ENCODE measurements around the gene OSBPL3.

Gene OSBPL3

DNA sequence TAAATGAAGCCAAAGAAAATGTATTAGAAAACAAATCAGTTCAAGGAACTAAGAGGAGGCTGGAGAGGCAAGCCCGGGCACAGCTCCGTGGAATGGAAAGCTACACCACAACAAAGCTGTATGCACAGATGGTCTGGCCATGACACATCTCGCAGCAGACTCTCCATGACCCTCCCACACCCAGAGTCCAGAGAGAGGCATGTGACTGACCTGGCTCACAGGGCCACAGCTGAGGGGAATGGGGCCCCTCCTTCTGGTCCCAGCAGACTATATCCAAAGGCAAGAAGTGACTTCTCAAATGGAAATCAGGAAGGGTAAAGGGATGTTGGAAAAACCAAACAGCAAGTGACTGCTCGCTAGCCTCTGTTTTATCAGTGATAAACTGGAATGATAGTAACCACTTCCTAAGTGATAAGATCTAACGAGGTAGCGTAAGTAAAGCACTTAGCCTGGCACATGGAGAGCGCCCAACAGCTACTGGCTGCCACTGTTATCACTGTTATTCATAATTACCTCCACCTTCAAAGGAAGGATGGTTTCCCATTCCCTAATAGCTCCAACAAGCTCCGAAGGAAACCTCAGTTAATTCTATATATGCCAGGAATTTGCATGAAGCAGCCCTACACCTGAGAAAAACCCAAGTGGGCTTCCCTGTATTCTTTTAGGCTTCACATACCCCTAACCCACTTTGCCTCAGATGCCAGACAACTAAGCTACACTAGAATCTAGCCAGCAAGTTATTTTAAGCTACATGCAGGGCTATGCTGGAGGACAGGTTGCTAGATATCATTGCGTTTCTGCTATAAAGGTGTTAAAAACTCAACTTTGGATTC lies 8.4 kb downstream of the OSBPL3 start:
- no peak for DNase-seq (ENCODE audit: low spot score)
- TF ChIP-seq, protein P1, sequence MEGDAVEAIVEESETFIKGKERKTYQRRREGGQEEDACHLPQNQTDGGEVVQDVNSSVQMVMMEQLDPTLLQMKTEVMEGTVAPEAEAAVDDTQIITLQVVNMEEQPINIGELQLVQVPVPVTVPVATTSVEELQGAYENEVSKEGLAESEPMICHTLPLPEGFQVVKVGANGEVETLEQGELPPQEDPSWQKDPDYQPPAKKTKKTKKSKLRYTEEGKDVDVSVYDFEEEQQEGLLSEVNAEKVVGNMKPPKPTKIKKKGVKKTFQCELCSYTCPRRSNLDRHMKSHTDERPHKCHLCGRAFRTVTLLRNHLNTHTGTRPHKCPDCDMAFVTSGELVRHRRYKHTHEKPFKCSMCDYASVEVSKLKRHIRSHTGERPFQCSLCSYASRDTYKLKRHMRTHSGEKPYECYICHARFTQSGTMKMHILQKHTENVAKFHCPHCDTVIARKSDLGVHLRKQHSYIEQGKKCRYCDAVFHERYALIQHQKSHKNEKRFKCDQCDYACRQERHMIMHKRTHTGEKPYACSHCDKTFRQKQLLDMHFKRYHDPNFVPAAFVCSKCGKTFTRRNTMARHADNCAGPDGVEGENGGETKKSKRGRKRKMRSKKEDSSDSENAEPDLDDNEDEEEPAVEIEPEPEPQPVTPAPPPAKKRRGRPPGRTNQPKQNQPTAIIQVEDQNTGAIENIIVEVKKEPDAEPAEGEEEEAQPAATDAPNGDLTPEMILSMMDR (IDR thresholded peaks at IDR 0.05; ENCODE audit: extremely low read depth, missing control alignments): no peak

DNA sequence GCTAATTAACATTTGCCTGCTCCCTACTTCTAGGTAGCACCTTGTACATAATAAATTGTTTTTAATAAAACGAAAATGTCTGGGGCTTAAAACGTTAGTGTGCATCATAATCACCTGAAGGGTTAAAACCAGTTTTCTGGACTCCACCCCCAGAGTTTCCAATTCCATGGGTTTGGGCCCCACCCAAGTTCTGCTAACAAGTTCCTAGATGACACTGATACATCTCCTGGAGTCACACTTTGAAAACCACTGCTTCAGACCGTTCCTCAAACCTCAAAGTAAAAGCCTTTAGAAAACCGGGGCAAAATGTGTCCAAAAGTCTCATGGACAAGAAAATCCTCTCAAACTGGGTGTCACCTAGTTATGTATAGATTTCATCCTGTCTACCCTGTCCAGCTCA lies 9.3 kb downstream of the OSBPL3 start:
- no peak for DNase-seq (ENCODE audit: low spot score)
- TF ChIP-seq, protein P1 (IDR thresholded peaks at IDR 0.05; ENCODE audit: extremely low read depth, missing control alignments): no peak

DNA sequence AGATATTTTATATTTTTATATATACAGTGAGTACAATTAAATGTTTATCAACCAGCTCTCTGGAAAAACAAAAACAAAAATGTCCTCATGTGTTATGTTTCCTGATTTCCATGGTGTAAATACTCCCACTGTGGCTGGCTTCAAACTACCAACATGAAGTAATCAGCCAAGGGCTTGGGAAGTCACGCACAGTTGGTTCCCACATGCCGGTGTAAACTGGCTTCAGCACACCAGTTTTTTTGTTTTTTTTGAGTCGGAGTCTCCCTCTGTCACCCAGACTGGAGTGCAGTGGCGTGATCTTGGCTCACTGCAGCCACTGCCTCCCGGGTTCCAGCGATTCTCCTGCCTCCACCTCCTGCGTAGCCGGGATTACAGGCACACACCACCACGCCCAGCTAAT lies 11.8 kb downstream of the OSBPL3 start:
- TF ChIP-seq, protein P1 (IDR thresholded peaks at IDR 0.05; ENCODE audit: extremely low read depth, missing control alignments): no peak

DNA sequence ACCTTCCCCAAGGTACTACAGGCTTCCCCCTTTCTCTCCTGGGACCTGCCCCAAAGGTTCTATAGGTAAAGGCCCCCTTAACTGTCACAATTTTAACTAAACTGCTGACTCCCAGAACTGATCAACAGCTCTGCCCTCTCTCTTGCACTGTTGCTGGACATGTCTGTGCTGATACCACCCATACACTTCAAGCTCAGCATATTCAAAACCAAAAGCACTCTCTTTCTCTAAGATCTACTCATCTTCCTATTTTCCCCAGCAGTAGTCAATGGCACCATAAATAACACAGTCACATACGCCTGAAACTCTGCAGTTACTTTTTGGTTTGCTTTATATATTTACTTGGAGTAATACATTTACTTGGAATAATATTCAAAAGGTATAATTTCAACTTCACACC lies 12.3 kb downstream of the OSBPL3 start:
- DNase-seq (ENCODE audit: low spot score): peak; percentile 31
- TF ChIP-seq, protein P1 (IDR thresholded peaks at IDR 0.05; ENCODE audit: extremely low read depth, missing control alignments): no peak

More for the DNA sequence above, 11.8 kb downstream of the OSBPL3 start:
- DNase-seq (ENCODE audit: low spot score): no peak

DNA sequence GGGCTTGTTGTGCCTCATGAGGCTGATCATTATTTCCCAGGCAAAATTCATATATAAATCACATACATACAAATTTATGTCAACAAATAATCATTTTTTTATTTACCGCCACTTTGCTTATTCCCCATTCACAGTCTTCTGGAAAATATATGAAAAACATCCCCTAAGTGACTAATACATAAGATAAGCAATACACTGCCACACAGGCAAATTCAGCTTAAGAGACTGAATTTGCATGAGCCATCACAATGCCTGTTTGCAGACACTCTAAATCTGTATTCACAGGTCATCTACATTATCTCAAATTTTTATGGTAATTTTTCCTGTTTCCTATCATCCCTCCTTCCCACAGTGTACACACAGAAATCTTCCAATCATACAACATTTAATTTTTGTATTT lies 13.2 kb downstream of the OSBPL3 start:
- no peak for DNase-seq (ENCODE audit: low spot score)
- TF ChIP-seq, protein P1 (IDR thresholded peaks at IDR 0.05; ENCODE audit: extremely low read depth, missing control alignments): no peak

DNA sequence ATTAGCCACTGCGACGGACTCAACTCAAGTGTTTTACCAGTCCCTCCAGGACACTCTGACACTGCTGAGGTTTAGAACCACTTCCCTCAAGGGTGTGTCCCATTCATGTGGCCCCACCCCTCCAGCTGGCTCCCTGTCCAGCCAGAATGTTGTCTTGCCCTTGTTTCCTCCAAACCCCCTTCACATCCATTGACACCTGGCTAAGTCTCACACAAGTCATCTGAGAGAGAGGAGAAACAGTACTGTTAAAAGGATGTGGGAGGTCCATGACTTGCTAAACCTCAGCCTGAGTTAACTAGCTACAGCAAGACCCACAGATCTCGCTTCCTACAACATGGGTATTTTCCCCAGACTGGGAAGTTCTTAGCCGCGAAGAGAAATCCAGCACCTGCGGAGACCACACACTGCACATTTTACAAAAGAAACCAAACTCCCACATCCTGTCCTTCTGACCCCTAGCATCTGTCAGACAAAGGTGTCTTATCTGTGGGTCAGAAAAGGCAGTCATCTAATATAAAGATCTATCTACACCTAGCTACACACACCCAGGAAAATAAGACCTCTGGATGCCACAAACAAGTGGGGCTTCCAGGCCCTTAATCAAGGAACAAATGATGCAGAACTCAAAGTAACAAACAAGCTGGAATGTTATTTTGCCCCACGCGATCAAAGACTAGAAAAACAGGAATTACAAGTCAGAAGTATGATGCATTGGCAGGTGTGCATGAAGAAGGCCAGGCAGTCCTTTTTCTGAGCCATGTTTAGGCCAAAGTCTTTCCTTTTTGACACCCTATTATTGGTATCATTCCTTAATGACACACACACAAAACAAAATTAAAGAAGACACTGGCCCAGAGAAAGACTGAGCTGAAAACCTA lies 13.9 kb downstream of the OSBPL3 start:
- TF ChIP-seq, protein P1 (IDR thresholded peaks at IDR 0.05; ENCODE audit: extremely low read depth, missing control alignments): no peak
- peak; percentile 72 for DNase-seq (ENCODE audit: low spot score)

DNA sequence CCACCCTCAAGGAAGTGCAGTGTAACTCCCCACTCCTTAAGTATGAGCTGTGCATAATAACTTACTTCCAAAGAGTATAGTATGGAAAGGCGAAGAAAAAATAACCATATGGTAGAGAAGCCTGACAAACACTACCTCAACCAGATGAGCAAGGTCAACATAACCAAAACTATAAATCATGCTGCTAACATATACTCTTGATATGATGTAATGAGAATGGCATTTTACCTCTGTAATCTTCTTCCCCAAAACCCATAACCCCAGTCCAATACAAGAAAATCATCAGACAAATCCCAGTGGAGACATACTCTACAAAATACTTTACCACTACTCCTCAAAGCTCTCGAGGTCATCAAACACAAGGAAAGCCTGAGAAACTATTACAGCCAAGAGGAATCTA lies 15.8 kb downstream of the OSBPL3 start:
- TF ChIP-seq, protein P1 (IDR thresholded peaks at IDR 0.05; ENCODE audit: extremely low read depth, missing control alignments): no peak
- no peak for DNase-seq (ENCODE audit: low spot score)
